GM19099 (cell line): ENCODE measurements around the gene NEB.

ENCODE experiments used
- POLR2A ChIP-seq: IDR thresholded peaks from 3 replicates; pipeline ENCODE4 v1.6.1; 2011; ENCODE audit warnings: low read depth; ENCODE audit not compliant: insufficient read length; ENCODE audit errors: extremely low read depth

Gene NEB

DNA sequence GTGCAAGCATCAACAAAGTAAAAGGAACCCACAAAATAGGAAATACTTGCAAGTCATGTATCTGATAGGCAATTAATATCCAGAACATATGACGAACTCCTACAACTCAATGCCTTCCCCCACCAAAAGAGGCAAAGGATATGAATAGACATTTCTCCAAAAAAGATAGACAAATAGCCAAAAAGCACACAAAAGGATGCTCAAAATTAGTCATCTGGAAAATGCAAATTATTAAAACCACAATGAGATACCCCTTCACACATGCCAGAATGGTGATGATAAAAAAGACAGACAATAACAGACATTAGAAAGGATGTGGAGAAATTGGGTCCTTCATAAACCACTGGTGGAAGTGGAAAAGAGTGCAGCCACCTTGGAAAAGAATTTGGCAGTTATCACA lies 248.2 kb downstream of the NEB start:
- TF ChIP-seq POLR2A = no peak

DNA sequence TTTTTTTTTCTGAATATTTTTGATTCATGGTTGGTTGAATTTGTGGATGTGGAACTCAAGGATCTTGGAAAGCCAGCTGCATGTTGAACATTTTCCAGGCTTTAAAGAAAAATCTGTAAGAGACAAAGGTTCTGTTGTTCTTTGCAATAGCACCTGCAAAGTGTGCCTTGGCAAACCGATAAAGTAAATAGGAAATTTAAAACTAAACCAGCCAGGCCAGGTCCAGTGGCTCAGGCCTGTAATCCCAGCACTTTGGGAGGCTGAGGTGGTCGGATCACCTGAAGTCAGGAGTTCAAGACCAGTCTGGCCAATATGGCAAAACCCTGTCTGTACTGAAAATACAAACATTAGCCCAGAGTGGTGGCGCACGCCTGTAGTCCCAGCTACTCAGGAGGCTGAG lies 250.2 kb downstream of the NEB start:
- no peak for TF ChIP-seq POLR2A

GRCh38 chr2:151483546-151483945 lies 250.7 kb downstream of the NEB start:
- TF ChIP-seq POLR2A = no peak

- TF ChIP-seq POLR2A = no peak
These were observed 252.0 kb downstream of the NEB start for GRCh38 chr2:151482171-151482725.

- TF ChIP-seq POLR2A = no peak
These were observed 252.5 kb downstream of the NEB start for GRCh38 chr2:151481744-151482143.

- TF ChIP-seq POLR2A = no peak
These were observed 256.3 kb downstream of the NEB start for GRCh38 chr2:151478011-151478410.

DNA sequence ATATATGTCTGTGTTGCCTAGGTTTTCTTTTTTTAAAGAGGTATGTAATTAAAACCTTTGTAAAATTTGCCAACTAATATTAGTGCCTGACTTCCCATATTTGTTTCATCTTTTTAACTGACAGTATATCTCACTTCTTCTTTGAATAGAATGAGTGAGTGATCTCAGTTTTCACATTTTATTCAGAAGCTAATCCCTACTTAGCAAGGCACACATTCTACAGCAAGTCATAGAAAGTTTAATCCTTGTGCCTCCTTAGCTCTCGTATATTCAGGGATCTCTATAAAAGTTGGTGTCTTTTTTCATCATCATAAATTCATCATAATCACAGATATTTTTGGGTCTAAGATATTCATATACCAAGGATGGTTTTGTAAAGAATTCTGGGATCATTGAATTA lies 258.0 kb downstream of the NEB start:
- TF ChIP-seq POLR2A = no peak

DNA sequence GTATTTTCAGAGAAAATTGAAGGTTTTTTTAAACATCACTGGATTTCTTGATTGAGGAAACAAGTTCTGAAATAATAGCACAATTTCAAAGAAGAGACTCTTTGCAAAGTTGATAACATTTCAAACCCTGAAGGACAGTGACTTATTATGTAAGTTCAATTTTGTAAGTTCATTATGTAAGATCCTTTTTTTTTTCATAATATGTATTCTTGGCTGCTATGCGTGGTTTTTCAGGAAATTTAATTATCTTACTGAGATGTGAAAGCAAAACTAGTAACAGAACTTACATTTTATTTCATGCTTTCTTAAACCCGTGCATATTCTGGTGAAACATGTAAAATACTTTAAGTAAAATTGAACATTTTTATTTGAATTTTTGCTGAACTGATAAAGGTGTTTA lies 259.2 kb downstream of the NEB start:
- TF ChIP-seq POLR2A = no peak

DNA sequence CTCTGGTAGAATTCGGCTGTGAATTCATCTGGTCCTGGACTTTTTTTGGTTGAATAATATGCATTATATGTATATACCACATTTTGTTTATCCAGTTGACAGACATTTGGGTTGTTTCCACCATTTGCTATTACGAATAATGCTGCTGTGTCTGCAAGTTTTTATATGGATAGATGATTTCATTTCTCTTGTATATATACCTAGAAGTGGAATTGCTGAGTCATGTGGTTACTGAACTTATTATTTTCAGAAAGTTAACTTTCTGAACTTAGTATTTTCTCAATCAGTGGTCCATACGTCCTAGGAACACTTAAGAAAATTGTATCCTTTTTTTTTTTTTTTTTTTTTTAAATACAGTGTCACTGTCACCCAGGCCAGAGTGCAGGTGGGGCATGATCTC lies 261.3 kb downstream of the NEB start:
- no peak for TF ChIP-seq POLR2A

DNA sequence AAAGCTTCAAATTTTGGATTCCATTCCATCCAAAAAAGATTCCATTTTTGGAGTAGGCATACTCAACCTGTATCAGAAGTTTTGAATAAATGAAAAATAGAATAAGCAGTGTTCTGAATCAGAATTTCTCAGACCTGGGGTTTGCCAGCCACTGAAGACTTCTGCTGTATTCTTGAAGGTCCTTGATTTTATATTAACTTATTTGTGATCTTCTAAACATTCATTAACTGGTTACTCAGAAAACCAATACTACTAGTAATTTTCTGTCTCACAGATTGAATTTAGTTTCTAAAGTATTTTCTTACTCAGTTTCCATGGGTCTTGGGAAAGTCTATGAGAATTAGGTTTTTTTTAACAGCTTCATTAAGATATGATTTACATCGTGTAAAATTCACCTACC lies 263.7 kb downstream of the NEB start:
- TF ChIP-seq POLR2A = no peak

DNA sequence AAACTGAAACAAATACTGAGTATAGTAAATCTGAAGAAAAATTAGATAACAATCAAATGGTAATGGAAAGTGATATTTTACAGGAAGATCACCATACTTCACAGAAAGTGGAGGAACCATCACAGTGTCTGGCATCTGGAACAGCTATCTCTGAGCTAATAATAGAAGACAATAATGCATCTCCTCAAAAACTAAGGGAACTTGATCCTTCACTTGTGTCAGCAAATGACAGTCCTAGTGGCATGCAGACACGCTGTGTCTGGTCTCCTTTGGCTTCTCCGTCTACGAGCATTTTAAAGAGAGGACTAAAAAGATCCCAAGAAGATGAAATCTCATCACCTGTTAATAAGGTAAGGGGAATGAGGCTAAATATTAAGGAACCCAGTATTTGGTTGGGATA lies 268.5 kb downstream of the NEB start:
- no peak for TF ChIP-seq POLR2A

DNA sequence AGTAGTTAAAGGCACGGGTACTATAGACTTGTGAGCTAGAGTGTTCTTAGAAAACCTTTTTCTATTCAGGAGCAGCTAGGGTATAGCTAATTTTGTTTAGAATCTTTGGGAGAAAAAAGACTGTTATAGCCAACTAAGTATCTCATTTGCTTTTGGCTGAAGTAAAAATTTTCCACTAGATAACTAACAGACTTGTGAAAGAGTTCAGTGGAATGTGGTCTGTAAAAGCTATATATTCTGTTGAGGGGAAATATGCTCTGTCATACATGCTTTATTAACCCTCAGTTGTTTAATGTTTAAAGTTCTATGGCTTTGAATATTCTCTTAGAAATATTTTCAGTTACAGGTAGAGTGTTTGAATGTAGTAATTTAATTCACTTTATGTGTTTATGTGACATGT lies 274.9 kb downstream of the NEB start:
- TF ChIP-seq POLR2A = no peak

DNA sequence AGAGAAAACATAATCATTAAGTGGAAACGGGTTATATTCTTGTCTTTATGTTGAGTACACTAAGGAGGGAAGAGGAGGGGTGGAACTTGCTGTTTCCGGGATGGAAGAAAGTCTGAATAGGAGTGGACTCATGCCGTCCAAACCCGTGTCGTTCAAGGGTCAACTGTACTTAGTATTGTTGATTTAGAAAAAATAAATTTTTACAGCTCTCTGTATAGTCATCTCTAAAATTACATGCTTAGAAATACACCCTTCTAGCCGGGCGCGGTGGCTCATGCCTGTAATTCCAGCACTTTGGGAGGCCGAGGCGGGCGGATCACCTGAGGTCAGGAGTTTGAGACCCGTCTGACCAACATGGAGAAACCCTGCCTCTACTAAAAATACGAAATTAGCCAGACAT lies 295.1 kb downstream of the NEB start:
- TF ChIP-seq POLR2A = no peak

DNA sequence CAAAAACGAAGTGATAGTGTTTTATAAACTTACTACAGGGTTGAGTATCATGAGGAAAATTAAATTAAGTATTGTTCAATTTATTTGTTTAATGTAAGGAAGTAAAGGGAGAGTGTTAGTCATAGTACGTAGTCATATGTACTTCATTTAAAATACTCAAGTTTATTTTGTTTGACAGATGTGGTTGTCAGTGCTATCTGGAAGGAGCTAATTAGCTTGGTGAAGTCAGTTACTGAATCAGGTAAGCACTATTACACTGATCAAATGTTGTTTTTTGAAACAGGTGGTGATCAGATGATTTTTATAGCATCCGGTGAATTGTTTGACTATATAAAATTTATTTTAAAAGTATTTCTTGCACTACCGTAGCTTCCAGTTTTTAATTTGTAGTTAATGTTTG lies 295.8 kb downstream of the NEB start:
- TF ChIP-seq POLR2A = no peak

GRCh38 chr2:151437630-151438029 lies 296.6 kb downstream of the NEB start:
- no peak for TF ChIP-seq POLR2A
